ENCODE measurements around the gene C17orf78.

The C17orf78 gene

DNA sequence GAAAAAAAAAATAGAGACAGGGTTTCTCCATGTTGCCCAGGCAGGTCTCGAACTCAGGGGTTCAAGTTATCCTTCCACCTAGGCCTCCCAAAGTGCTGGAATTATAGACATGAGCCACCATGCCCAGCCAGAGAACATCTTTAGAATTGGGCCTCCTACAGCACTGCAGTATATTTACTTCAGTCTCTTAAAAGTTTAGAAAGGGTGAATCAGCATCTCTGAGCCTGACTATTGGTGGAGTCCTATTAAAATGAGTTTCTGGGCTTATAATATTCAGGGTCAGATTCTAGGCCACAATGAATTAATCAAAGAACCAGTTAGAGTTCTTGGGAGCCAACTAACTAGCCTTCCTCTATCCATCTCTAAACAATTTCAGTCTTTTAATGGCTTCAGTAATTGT is 53.7 kb downstream of the C17orf78 start:
- Histone ChIP-seq H3K4me2 (ENCODE audit: low read length) (no peak overlapping the region), H3K27ac (ENCODE audit: low read depth, low read length) (no peak overlapping the region)

DNA sequence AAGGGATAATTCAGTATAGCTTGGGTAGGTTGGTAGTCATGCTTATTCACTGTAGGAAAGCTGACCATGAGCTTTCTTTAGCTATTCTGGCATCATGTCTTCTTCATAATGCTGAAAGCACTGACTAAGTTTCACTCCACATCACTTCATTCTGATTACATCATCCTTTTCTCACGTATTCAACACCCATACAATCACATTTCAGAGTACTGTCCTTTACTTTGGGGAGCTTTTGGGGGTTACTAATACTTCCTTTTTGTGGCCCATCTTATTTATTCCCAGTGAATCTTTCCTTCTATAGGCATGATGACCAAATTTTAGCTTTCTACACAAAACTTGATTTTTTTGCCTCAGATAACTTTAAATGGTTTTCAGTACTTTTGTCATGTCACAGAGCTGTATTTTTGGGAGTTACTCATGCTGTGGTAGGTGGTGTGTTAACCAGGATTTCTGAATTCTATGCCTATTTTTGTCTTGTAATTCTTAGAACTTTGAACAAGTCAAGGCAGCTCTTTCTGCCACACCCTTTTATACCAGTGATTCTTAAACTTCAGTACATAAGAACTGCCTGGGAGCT is 54.4 kb downstream of the C17orf78 start:
- Histone ChIP-seq H3K27ac (ENCODE audit: low read depth, low read length) (no peak overlapping the region), H3K4me3 (ENCODE audit: low read length) (no peak overlapping the region), H3K36me3 (ENCODE audit: control insufficient read depth, low read length) (peaks cover 72% of the 10 kb centered on the region), H3K27me3 (ENCODE audit: control insufficient read depth, low read length) (no peaks in the 10 kb centered on the region), H4K20me1 (ENCODE audit: control insufficient read depth, insufficient read depth, low read depth, low read length) (no peaks in the 10 kb centered on the region), H3K79me2 (ENCODE audit: control insufficient read depth, low read length) (peaks cover 11% of the 10 kb centered on the region), H3K9me2 (replicated peaks; ENCODE audit: control insufficient read depth, low read length) (no peaks in the 10 kb centered on the region), H3K4me2 (ENCODE audit: low read length) (no peak overlapping the region), H3K4me1 (ENCODE audit: control insufficient read depth, low read length) (no peaks in the 10 kb centered on the region), H3K9me3 (ENCODE audit: control insufficient read depth, insufficient read depth, low read length) (no peaks in the 10 kb centered on the region), H3F3A (ENCODE audit: control insufficient read depth, insufficient read depth) (no peaks in the 10 kb centered on the region)
- TF ChIP-seq, protein P1, sequence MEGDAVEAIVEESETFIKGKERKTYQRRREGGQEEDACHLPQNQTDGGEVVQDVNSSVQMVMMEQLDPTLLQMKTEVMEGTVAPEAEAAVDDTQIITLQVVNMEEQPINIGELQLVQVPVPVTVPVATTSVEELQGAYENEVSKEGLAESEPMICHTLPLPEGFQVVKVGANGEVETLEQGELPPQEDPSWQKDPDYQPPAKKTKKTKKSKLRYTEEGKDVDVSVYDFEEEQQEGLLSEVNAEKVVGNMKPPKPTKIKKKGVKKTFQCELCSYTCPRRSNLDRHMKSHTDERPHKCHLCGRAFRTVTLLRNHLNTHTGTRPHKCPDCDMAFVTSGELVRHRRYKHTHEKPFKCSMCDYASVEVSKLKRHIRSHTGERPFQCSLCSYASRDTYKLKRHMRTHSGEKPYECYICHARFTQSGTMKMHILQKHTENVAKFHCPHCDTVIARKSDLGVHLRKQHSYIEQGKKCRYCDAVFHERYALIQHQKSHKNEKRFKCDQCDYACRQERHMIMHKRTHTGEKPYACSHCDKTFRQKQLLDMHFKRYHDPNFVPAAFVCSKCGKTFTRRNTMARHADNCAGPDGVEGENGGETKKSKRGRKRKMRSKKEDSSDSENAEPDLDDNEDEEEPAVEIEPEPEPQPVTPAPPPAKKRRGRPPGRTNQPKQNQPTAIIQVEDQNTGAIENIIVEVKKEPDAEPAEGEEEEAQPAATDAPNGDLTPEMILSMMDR (IDR thresholded peaks at IDR 0.05; ENCODE audit: low read depth, low read length, poor library complexity, severe bottlenecking) = no peak
- no peak for TF ChIP-seq EZH2phosphoT487 (IDR thresholded peaks at IDR 0.05; ENCODE audit: borderline replicate concordance, low read length)

More for the DNA sequence above, 53.7 kb downstream of the C17orf78 start:
- peaks cover 78% of the 10 kb centered on the region for H3K36me3 ChIP-seq (ENCODE audit: control insufficient read depth, low read length)
- H3K9me3 ChIP-seq (ENCODE audit: control insufficient read depth, insufficient read depth, low read length) = no peaks in the 10 kb centered on the region
- H3K4me1 ChIP-seq (ENCODE audit: control insufficient read depth, low read length) = no peaks in the 10 kb centered on the region
- no peaks in the 10 kb centered on the region for H3K9me2 ChIP-seq (replicated peaks; ENCODE audit: control insufficient read depth, low read length)
- H3K27me3 ChIP-seq (ENCODE audit: control insufficient read depth, low read length) = no peaks in the 10 kb centered on the region
- H3K4me3 ChIP-seq (ENCODE audit: low read length) = no peak overlapping the region
- no peaks in the 10 kb centered on the region for H3F3A ChIP-seq (ENCODE audit: control insufficient read depth, insufficient read depth)
- H3K79me2 ChIP-seq (ENCODE audit: control insufficient read depth, low read length) = peaks cover 11% of the 10 kb centered on the region
- H4K20me1 ChIP-seq (ENCODE audit: control insufficient read depth, insufficient read depth, low read depth, low read length) = no peaks in the 10 kb centered on the region
- TF ChIP-seq, protein P1 (IDR thresholded peaks at IDR 0.05; ENCODE audit: low read depth, low read length, poor library complexity, severe bottlenecking) = no peak
- TF ChIP-seq EZH2phosphoT487 (IDR thresholded peaks at IDR 0.05; ENCODE audit: borderline replicate concordance, low read length) = no peak

DNA sequence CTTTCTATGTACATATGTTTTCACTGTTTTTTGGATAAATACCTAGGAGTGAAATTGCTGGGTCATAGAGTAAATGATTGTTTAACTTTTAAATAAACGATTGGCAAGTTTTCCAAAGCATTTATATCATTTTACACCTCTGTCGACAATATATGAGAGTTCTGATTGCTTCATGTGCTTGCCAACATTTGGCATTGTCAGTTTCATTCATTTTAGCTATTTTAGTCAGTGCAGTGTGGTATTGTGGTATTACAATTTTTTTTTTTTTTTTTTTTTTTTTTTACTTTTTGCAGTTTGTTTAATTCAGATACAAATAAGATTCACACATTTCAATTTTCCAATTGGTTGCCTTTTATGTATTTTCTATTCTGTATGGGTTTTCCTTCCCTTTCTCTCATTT is 56.9 kb downstream of the C17orf78 start:
- H3K4me3 ChIP-seq (ENCODE audit: low read length) = no peak overlapping the region
- H3K27me3 ChIP-seq (ENCODE audit: control insufficient read depth, low read length) = no peaks in the 10 kb centered on the region
- H3K4me1 ChIP-seq (ENCODE audit: control insufficient read depth, low read length) = no peaks in the 10 kb centered on the region
- H3K27ac ChIP-seq (ENCODE audit: low read depth, low read length) = no peak overlapping the region
- TF ChIP-seq, protein P1 (IDR thresholded peaks at IDR 0.05; ENCODE audit: low read depth, low read length, poor library complexity, severe bottlenecking) = no peak
- TF ChIP-seq EZH2phosphoT487 (IDR thresholded peaks at IDR 0.05; ENCODE audit: borderline replicate concordance, low read length) = no peak
- no peaks in the 10 kb centered on the region for H3K9me3 ChIP-seq (ENCODE audit: control insufficient read depth, insufficient read depth, low read length)
- no peaks in the 10 kb centered on the region for H3K9me2 ChIP-seq (replicated peaks; ENCODE audit: control insufficient read depth, low read length)
- H4K20me1 ChIP-seq (ENCODE audit: control insufficient read depth, insufficient read depth, low read depth, low read length) = no peaks in the 10 kb centered on the region
- H3F3A ChIP-seq (ENCODE audit: control insufficient read depth, insufficient read depth) = no peaks in the 10 kb centered on the region
- H3K4me2 ChIP-seq (ENCODE audit: low read length) = no peak overlapping the region
- H3K36me3 ChIP-seq (ENCODE audit: control insufficient read depth, low read length) = peaks cover 53% of the 10 kb centered on the region
- H3K79me2 ChIP-seq (ENCODE audit: control insufficient read depth, low read length) = peaks cover 13% of the 10 kb centered on the region
